Measurements from ENCODE around the gene SH3YL1.

- TF ChIP-seq, protein P1, sequence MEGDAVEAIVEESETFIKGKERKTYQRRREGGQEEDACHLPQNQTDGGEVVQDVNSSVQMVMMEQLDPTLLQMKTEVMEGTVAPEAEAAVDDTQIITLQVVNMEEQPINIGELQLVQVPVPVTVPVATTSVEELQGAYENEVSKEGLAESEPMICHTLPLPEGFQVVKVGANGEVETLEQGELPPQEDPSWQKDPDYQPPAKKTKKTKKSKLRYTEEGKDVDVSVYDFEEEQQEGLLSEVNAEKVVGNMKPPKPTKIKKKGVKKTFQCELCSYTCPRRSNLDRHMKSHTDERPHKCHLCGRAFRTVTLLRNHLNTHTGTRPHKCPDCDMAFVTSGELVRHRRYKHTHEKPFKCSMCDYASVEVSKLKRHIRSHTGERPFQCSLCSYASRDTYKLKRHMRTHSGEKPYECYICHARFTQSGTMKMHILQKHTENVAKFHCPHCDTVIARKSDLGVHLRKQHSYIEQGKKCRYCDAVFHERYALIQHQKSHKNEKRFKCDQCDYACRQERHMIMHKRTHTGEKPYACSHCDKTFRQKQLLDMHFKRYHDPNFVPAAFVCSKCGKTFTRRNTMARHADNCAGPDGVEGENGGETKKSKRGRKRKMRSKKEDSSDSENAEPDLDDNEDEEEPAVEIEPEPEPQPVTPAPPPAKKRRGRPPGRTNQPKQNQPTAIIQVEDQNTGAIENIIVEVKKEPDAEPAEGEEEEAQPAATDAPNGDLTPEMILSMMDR (IDR thresholded peaks at IDR 0.05; ENCODE audit: low read depth, low read length, poor library complexity, severe bottlenecking), result no peak
- TF ChIP-seq EZH2phosphoT487 (IDR thresholded peaks at IDR 0.05; ENCODE audit: borderline replicate concordance, low read length), result no peak
Measured at GRCh38 chr2:282371-283263, 18.8 kb upstream of the SH3YL1 start.
